Stimulated activated CD8-positive, alpha-beta memory T cell treated with anti-CD3 and anti-CD28 coated beads, Interleukin-12 subunit alpha, Interleukin-12 subunit beta, amount 100 ng/mL, for 24 hours (primary cell): ENCODE data around the gene CBLL1.

Experiments used
- DNase-seq: peaks from one replicate; pipeline ENCODE4 v3.0.0-alpha.2; 2020; ENCODE audit errors: extremely low read depth

Gene CBLL1

GRCh38 chr7:107810626-107811025, 66.7 kb downstream of the CBLL1 start:
- DNase-seq = no peak
